NT2/D1 (cell line): ENCODE results near the gene VWA8.

Source experiments
- YY1 ChIP-seq: IDR thresholded peaks from 2 replicates; pipeline ENCODE4 v1.6.1; 2011; ENCODE audit not compliant: insufficient read length, insufficient read depth
- ZNF274 ChIP-seq: IDR thresholded peaks from 2 replicates; pipeline ENCODE4 v1.6.1; 2011; ENCODE audit warnings: mild to moderate bottlenecking, low read depth, low read length

- TF ChIP-seq ZNF274: no peak
- no peak for TF ChIP-seq YY1
Measured at GRCh38 chr13:41895478-41895877, 65.4 kb downstream of the VWA8 start.
